Ishikawa (cell line): ENCODE data around the gene DNAJC5.

Experiments
- CEBPB ChIP-seq: IDR thresholded peaks from 2 replicates; pipeline ENCODE4 v1.6.1; 2012
- CREB1 ChIP-seq: IDR thresholded peaks from 2 replicates; pipeline ENCODE4 v1.6.1; 2012; ENCODE audit warnings: low read depth
- EGR1 ChIP-seq: IDR thresholded peaks from 2 replicates; pipeline ENCODE4 v1.6.1; 2012
- EP300 ChIP-seq: IDR thresholded peaks from 2 replicates; pipeline ENCODE4 v1.6.1; 2012; ENCODE audit warnings: borderline replicate concordance
- FOXM1 ChIP-seq: IDR thresholded peaks from 2 replicates; pipeline ENCODE4 v1.6.1; 2012; ENCODE audit warnings: low read depth, borderline replicate concordance
- NFIC ChIP-seq: IDR thresholded peaks from 2 replicates; pipeline ENCODE4 v1.6.1; 2012
- RAD21 ChIP-seq: IDR thresholded peaks from 2 replicates; pipeline ENCODE4 v1.6.1; 2012; ENCODE audit warnings: low read depth
- TAF1 ChIP-seq: IDR thresholded peaks from 2 replicates; pipeline ENCODE4 v1.6.1; 2012; ENCODE audit warnings: low read depth, mild to moderate bottlenecking
- TCF12 ChIP-seq: IDR thresholded peaks from 2 replicates; pipeline ENCODE4 v1.6.1; 2012; ENCODE audit warnings: low read depth
- TEAD4 ChIP-seq: IDR thresholded peaks from 2 replicates; pipeline ENCODE4 v1.6.1; 2012
- YY1 ChIP-seq: IDR thresholded peaks from 2 replicates; pipeline ENCODE4 v1.6.1; 2012; ENCODE audit warnings: low read depth
- ZBTB7A ChIP-seq: IDR thresholded peaks from 2 replicates; pipeline ENCODE4 v1.6.1; 2012; ENCODE audit warnings: low read depth
- TF ChIP-seq, protein P1 (sequence below): IDR thresholded peaks from 2 replicates; pipeline ENCODE4 v1.6.1; 2012
- TF ChIP-seq, protein P2 (sequence below): IDR thresholded peaks from 2 replicates; pipeline ENCODE4 v1.6.1; 2012; ENCODE audit warnings: low read depth, mild to moderate bottlenecking
- TF ChIP-seq, protein P3 (sequence below): IDR thresholded peaks from 2 replicates; pipeline ENCODE4 v1.6.1; 2012

Gene DNAJC5

DNA sequence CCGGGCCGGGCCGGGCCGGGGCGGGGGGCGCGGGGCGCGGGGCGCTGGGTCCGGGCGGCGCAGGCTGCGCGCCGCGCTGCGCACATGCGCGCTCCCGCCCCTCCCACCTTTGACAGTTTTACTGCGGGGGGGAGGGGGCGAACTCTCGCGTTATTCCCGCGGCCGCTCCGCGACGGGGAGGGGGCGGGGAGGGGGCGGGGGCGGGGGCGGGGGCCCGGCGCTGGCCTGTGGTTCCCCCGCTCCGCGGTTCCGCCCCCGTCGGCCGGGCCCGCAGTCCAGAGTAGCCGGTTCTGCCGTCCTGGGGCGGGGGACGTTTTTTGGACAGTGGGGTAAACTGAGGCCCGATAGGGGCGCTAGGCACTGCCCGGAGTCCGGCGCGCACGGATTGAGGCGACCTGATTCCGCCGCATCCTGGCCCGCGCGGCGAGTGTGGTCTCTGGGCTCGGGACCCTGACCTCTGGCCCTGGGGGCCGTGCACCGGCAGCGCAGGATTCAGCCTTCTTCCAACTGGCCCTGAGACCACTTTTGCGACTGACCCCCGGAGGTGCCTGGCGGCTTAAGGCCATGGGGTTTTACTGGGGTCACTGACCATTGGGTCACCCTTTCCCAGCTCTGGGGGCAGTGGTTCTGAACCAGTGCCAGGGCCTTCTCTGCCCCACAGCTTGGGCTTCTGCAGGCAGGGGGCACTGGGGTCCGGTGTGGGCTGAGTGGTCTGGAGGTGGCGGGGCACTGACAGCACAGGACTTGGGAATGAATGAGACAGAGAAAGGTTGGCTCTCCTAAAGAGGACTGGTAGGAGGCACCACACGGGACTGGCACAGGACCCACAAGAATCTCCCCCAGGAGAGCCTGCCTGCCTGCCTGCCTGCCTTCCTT lies 75.2 kb downstream of the DNAJC5 start, which contains the start of gene ZNF512B:
TSS of gene ZNF512B (minus strand) at position 93 of the 876 bp plus-strand sequence. CDS start 1,980 bp downstream, outside the sequence.
- TF ChIP-seq, protein P1, sequence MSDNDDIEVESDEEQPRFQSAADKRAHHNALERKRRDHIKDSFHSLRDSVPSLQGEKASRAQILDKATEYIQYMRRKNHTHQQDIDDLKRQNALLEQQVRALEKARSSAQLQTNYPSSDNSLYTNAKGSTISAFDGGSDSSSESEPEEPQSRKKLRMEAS: peak; percentile 48; the same call in 1 of the 2 replicates
- no peak for TF ChIP-seq NFIC
- TF ChIP-seq ZBTB7A: peak; percentile 89; the same call in 1 of the 2 replicates
- TF ChIP-seq EP300: no peak
- no peak for TF ChIP-seq CEBPB
- no peak for TF ChIP-seq TAF1
- TF ChIP-seq EGR1: 0 out of 2 replicates have a peak, but pooled peaks have one; percentile 21

DNA sequence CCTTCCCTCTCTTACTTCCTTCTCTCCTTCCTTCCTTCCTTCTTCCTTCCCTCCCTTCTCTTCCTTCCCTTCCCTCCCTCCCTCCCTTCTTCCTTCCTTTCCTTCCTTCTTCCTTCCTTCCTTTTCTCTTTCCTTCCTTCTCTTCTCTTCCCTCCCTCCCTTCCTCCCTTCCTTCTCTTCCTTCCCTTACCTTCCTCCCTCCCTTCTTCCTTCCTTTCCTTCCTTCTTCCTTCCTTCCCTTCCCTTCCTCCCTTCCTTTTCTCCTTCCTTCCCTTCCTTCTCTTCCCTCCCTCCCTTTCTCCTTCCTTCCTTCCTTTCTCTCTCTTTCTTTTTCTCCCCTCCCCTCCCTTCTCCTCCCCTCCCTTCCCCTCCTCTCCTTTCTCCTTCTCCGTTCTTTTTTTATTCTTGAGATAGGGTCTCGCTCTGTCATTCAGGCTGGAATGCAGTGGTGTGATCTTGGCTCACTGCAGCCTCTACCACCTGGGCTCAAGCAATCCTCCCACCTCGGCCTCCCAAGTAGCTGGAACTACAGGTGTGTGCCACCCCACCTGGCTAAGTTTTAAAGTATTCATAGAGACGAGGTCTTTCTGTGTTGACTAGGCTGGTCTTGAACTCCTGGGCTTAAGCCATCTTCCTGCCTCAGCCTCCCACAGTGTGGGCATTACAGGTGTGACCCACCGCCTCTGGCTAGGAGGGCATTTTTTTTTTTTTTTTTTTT lies 75.9 kb downstream of the DNAJC5 start:
- TF ChIP-seq EP300 (no peak), EGR1 (no peak), TEAD4 (no peak), TCF12 (no peak), NFIC (no peak), TAF1 (no peak), ZBTB7A (no peak), CREB1 (no peak), YY1 (no peak), FOXM1 (no peak), RAD21 (no peak)
- TF ChIP-seq, protein P2, sequence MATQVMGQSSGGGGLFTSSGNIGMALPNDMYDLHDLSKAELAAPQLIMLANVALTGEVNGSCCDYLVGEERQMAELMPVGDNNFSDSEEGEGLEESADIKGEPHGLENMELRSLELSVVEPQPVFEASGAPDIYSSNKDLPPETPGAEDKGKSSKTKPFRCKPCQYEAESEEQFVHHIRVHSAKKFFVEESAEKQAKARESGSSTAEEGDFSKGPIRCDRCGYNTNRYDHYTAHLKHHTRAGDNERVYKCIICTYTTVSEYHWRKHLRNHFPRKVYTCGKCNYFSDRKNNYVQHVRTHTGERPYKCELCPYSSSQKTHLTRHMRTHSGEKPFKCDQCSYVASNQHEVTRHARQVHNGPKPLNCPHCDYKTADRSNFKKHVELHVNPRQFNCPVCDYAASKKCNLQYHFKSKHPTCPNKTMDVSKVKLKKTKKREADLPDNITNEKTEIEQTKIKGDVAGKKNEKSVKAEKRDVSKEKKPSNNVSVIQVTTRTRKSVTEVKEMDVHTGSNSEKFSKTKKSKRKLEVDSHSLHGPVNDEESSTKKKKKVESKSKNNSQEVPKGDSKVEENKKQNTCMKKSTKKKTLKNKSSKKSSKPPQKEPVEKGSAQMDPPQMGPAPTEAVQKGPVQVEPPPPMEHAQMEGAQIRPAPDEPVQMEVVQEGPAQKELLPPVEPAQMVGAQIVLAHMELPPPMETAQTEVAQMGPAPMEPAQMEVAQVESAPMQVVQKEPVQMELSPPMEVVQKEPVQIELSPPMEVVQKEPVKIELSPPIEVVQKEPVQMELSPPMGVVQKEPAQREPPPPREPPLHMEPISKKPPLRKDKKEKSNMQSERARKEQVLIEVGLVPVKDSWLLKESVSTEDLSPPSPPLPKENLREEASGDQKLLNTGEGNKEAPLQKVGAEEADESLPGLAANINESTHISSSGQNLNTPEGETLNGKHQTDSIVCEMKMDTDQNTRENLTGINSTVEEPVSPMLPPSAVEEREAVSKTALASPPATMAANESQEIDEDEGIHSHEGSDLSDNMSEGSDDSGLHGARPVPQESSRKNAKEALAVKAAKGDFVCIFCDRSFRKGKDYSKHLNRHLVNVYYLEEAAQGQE: no peak
- TF ChIP-seq, protein P1: no peak
- TF ChIP-seq, protein P3, sequence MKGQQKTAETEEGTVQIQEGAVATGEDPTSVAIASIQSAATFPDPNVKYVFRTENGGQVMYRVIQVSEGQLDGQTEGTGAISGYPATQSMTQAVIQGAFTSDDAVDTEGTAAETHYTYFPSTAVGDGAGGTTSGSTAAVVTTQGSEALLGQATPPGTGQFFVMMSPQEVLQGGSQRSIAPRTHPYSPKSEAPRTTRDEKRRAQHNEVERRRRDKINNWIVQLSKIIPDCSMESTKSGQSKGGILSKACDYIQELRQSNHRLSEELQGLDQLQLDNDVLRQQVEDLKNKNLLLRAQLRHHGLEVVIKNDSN: no peak

DNA sequence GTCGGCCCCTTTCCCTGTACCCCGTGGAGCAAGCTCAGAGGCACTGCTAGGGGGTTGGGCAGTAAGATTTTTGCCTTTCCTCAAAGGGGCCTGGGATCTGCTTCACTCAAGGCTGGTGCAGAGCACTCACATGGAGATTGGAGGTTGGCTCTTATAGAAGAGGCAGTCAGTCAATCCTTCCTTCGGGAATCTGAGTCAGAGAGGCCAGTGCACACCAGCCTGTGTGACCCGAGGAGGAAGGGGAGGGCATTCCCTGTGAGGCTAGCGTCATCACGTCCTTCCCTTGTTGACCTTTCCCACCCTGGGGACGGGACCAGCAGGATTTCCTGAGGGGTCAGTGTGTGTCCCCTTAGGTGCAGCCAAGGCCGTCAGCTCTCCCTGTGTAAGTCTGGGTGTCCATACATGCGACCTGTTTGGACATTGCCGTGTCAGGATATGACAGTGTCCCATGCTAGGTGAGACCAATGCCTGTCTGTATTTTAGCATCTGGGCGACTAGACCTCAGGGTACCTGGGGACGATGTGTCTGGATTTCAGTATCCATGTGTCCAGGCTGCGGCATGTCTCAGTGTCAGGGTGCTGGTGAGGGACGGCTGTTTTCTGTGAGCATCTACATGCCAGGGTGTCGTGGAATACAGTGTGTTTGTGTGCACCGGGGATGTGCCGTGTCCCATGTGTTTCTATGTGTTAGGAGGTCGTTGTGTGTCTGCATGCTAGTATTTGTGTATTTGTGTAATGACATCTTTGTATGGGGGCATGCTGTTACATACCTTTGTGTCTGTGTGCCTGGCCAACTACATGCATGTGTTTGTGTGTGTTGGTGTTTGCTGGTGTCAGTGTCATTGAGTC lies 77.6 kb downstream of the DNAJC5 start:
- TF ChIP-seq NFIC: no peak
- TF ChIP-seq, protein P3: no peak
- no peak for TF ChIP-seq TAF1
- no peak for TF ChIP-seq ZBTB7A
- TF ChIP-seq YY1: no peak
- no peak for TF ChIP-seq TEAD4
- no peak for TF ChIP-seq TCF12
- TF ChIP-seq EGR1: no peak
- TF ChIP-seq CEBPB: no peak
- TF ChIP-seq FOXM1: no peak
- TF ChIP-seq EP300: no peak
- TF ChIP-seq, protein P2: no peak
- no peak for TF ChIP-seq RAD21
- TF ChIP-seq, protein P1: no peak
- TF ChIP-seq CREB1: no peak

DNA sequence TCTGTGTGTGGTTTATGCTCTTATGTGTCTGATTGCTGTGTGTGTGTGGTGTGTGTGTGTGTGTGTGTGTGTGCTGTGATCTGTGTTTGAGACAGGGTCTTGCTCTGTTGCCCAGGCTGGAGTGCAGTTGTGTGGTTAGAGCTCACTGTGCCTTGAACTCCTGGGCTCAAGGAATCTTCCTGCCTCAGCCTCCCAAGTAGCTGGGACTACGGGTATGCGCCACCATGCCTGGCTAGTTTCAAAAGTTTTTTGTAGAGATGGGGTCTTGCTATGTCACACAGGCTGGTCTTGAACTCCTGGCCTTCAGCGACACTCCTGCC lies 78.2 kb downstream of the DNAJC5 start:
- no peak for TF ChIP-seq TEAD4
- no peak for TF ChIP-seq YY1
- no peak for TF ChIP-seq EGR1
- TF ChIP-seq NFIC: no peak
- no peak for TF ChIP-seq RAD21
